ENCODE measurements around the gene NCAN.

DNA sequence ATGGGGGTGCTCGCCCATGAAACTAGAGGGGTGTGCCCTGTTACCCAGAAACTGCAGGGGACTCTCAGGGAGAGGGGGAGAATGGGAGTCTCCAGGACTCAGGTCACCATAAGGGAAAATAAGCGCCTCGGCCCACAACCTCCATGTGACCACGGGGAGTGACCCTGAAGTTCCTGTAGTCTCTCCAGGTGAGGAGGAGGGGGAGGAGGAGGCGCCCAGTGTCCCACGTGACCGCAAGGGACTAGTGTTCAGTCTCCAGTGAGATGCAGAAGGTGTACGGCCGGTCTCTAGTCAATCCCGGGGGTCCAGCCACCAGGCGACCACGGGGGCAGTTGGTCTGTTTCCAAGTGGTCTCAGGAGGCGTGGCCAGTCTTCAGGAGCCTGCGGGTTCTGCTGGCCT lies 45.4 kb downstream of the NCAN start:
- TF ChIP-seq, protein P1, sequence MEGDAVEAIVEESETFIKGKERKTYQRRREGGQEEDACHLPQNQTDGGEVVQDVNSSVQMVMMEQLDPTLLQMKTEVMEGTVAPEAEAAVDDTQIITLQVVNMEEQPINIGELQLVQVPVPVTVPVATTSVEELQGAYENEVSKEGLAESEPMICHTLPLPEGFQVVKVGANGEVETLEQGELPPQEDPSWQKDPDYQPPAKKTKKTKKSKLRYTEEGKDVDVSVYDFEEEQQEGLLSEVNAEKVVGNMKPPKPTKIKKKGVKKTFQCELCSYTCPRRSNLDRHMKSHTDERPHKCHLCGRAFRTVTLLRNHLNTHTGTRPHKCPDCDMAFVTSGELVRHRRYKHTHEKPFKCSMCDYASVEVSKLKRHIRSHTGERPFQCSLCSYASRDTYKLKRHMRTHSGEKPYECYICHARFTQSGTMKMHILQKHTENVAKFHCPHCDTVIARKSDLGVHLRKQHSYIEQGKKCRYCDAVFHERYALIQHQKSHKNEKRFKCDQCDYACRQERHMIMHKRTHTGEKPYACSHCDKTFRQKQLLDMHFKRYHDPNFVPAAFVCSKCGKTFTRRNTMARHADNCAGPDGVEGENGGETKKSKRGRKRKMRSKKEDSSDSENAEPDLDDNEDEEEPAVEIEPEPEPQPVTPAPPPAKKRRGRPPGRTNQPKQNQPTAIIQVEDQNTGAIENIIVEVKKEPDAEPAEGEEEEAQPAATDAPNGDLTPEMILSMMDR (optimal IDR thresholded peaks at IDR 0.05 in 1 of 3, IDR thresholded peaks at IDR 0.05 in 1 of 3, conservative IDR thresholded peaks at IDR 0.05 in 1 of 3; ENCODE audit: extremely low read depth in 1 of 3, insufficient read depth in 2 of 3, low read length in 3 of 3) = no peak
- no peak for TF ChIP-seq EZH2 (IDR thresholded peaks at IDR 0.05; ENCODE audit: low read length)

Measured in keratinocyte (primary cell).